Ureter (tissue), 1 donor: Measurements from ENCODE around the gene PAPSS1. TPM values are rescaled to one million over a fixed set of nuclear protein-coding genes. Genes with fewer than 3 reads are reported as not detected.

Experiments
- total RNA-seq: library from RNA; stranded (reverse); gene quantifications from one replicate; pipeline ENCODE4 v1.2.4, GENCODE V29; 2023
- donor health status: DM: yes; HTN: yes; CAD: no.

PAPSS1 gene
- total RNA-seq, 1 donor from 2014 or later, result 44.7 TPM

Other genes with a start within 250 kb of the PAPSS1 start
- gene SGMS2, start 104.7 kb upstream of the PAPSS1 start, total RNA-seq, result 17.3 TPM
- 6.7 TPM for gene CYP2U1, start 211.3 kb upstream of the PAPSS1 start, total RNA-seq